ENCODE results near the gene SPDYE2B. TPM values are rescaled to one million over a fixed set of nuclear protein-coding genes. Genes with fewer than 3 reads are reported as not detected.
"Not testable (repeated sequence)": the region's sequence is repeated elsewhere in the genome, so short reads cannot be mapped to it uniquely, and the experiment has no call there.

SPDYE2B gene
- not detected for total RNA-seq

- not testable (repeated sequence) for DNase-seq
Observed at GRCh38 chr7:102649924-102650323, at the start of gene SPDYE2B. TSS of gene SPDYE2B (plus strand) at chr7:102650319. CDS start at chr7:102652349, 2,030 bp downstream.

- not testable (repeated sequence) for DNase-seq
Observed at GRCh38 chr7:102602317-102602716, 47.8 kb upstream of the SPDYE2B start.

- not testable (repeated sequence) for DNase-seq
Observed at GRCh38 chr7:102604431-102605145, 45.5 kb upstream of the SPDYE2B start.

GRCh38 chr7:102606848-102607247 lies 43.3 kb upstream of the SPDYE2B start:
- DNase-seq: not testable (repeated sequence)

GRCh38 chr7:102609734-102610133 lies 40.4 kb upstream of the SPDYE2B start:
- not testable (repeated sequence) for DNase-seq

- not testable (repeated sequence) for DNase-seq
Observed at GRCh38 chr7:102610441-102610840, 39.7 kb upstream of the SPDYE2B start.

GRCh38 chr7:102611013-102611674 lies 39.0 kb upstream of the SPDYE2B start:
- DNase-seq: not testable (repeated sequence)

- DNase-seq: peak; percentile 32
Observed at GRCh38 chr7:102611675-102612325, 38.3 kb upstream of the SPDYE2B start.

GRCh38 chr7:102613575-102614345 lies 36.4 kb upstream of the SPDYE2B start:
- not testable (repeated sequence) for DNase-seq

GRCh38 chr7:102614346-102614697 lies 35.8 kb upstream of the SPDYE2B start:
- not testable (repeated sequence) for DNase-seq

GRCh38 chr7:102614873-102615272 lies 35.2 kb upstream of the SPDYE2B start:
- DNase-seq: not testable (repeated sequence)

GRCh38 chr7:102615930-102616329 lies 34.2 kb upstream of the SPDYE2B start:
- not testable (repeated sequence) for DNase-seq

- peak; percentile 33 for DNase-seq
Observed at GRCh38 chr7:102616507-102617125, 33.5 kb upstream of the SPDYE2B start, which contains the start of gene RASA4. TSS of gene RASA4 (minus strand) at chr7:102616756. CDS start at chr7:102616689, 67 bp downstream.

GRCh38 chr7:102618122-102618521 lies 32.0 kb upstream of the SPDYE2B start:
- not testable (repeated sequence) for DNase-seq

- DNase-seq: not testable (repeated sequence)
Observed at GRCh38 chr7:102627271-102627904, 22.7 kb upstream of the SPDYE2B start.

GRCh38 chr7:102630622-102631021 lies 19.5 kb upstream of the SPDYE2B start:
- DNase-seq: not testable (repeated sequence)

GRCh38 chr7:102634299-102634698 lies 15.8 kb upstream of the SPDYE2B start:
- DNase-seq: not testable (repeated sequence)

- DNase-seq: not testable (repeated sequence)
Observed at GRCh38 chr7:102635354-102635753, 14.8 kb upstream of the SPDYE2B start.

- not testable (repeated sequence) for DNase-seq
Observed at GRCh38 chr7:102636956-102637355, 13.2 kb upstream of the SPDYE2B start.

GRCh38 chr7:102638848-102639247 lies 11.3 kb upstream of the SPDYE2B start:
- not testable (repeated sequence) for DNase-seq

- DNase-seq: not testable (repeated sequence)
Observed at GRCh38 chr7:102642691-102643090, 7.4 kb upstream of the SPDYE2B start, which contains the start of gene UPK3BL1. TSS of gene UPK3BL1 (minus strand) at chr7:102642791. CDS start at chr7:102642741, 50 bp downstream.

Measured in tongue (tissue), 2 donors.